HG03342 (cell line): ENCODE measurements around the gene P4HTM.
"Not testable (repeated sequence)": the region's sequence is repeated elsewhere in the genome, so short reads cannot be mapped to it uniquely, and the experiment has no call there.

Experiments
- ATAC-seq: cut with Tn5 transposase; IDR thresholded peaks from one replicate; pipeline ENCODE4 v1.9.1; 2021; ENCODE audit warnings: mild to moderate bottlenecking, moderate library complexity; ENCODE audit not compliant: unreplicated experiment

The P4HTM gene

DNA sequence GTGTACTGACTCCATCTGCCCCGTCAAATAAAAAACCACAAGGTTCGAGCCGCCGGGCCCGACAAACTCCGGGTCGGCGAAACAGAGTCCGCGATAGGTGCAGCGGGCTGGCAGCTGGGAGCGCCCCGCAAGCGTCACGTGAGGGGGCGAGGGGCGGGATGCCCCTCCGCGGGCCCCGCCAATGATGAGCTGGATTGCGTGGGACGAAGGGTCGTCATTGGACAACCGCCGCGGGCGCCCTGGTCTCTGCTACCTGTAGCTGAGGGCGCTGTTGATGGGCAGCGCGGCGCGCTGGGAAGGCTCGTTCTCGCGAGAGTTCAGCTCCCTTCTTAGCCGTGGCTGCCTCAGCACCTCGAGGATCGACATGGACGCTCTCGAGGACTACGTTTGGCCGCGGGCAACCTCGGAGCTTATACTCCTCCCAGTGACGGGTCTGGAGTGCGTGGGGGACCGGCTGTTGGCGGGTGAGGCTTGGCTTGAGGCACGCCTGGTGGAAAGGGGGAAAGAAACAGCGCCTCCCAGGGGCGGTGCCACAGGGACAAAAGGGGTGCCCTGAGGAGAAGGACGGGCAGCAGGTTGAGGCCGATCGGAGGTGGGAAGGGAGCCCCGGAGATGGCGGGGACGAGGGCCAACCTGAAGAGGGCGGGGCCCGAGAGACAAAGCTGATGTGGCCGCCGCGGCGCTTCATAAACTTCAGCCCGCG is 17.2 kb downstream of the P4HTM start, which contains the start of gene WDR6:
Gene WDR6, plus strand, starts transcription at position 324 of the 703 bp plus-strand sequence. Its CDS starts 41 bp downstream, at position 365.
- ATAC-seq: peak; percentile 84

DNA sequence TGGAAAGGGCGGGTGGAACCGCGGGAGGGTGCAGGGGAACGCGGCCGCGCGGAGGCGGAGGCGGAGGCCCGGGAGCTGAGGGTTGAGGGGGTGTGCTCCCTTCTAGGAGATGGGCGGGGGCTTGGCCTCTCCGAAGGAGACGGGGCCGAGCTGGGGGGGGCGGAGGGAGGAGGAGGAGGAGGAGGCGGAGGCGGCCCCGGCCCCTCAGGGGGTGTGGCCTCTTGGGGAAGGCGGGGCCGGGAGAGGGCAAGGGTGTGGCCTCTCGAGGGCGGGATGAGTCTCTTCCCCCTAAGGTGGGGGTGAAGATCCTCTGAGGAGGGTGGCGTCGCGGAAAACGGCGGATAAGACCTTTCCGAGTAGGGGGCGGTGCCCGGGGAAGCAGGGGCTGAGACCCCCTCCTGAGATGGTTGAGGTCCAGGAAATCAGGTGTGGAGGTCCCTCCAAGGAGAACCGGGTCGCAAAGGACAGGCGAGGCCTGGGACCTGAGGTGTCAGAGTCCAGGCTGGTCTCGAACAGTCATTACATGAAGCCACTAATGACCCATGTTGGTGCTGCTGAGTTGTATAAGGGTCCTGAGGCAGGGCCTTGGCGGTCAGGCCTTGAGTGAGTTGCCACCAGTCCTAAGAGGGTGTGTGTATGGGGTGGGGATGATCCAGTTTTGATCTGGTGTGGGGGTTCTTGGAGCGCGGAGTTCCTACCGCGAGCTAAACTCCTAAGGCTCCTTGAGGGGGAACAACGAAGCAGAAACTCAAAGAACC is 17.9 kb downstream of the P4HTM start:
- peak; percentile 33 for ATAC-seq

DNA sequence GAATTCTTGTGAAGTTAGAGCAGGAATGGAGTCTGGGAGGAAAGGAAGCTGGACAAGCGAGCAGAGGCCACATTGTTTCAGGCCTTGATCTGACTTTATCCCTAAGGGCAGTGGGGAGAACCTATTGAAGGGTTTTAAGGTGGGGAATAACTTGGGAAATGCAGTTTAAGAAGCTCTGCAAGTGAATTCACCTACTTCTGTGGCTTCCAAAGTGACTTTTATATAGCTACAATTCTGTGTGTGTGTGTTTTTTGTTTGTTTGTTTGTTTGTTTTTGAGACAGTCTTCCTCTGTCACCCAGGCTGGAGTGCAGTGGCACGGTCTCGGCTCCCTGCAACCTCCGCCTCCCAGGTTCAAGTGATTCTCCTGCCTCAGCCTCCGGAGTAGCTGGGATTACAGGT is 18.6 kb downstream of the P4HTM start:
- ATAC-seq: not testable (repeated sequence)

DNA sequence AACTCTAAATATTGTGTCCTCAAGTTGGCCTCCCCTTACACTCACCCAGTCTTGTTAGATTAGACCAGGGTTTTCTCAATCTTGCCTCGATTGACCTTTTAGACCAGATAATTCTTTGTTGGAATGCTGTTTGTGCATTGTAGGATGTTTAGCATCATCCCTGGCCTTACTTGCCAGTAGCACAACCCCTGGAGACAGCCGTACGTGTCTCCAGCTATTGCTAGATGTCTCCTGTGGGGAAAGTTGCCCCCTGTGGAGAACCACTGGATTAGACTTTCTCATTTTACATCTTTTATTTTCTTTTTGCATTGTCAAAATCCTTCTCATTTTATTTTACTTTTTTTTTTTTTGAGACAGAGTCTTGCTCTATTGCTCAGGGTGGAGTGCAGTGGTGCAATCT is 19.4 kb downstream of the P4HTM start:
- ATAC-seq: no peak

DNA sequence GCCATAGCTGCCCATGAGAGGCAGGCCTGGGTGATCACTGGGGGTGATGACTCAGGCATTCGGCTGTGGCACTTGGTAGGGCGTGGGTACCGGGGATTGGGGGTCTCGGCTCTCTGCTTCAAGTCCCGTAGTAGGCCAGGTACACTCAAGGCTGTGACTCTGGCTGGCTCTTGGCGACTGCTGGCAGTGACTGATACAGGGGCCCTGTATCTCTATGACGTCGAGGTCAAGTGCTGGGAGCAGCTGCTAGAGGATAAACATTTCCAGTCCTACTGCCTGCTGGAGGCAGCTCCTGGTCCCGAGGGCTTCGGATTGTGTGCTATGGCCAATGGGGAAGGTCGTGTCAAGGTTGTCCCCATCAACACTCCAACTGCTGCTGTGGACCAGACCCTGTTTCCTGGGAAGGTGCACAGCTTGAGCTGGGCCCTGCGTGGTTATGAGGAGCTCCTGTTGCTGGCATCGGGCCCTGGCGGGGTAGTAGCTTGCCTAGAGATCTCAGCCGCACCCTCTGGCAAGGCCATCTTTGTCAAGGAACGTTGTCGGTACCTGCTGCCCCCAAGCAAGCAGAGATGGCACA is 22.5 kb downstream of the P4HTM start:
- ATAC-seq: no peak

DNA sequence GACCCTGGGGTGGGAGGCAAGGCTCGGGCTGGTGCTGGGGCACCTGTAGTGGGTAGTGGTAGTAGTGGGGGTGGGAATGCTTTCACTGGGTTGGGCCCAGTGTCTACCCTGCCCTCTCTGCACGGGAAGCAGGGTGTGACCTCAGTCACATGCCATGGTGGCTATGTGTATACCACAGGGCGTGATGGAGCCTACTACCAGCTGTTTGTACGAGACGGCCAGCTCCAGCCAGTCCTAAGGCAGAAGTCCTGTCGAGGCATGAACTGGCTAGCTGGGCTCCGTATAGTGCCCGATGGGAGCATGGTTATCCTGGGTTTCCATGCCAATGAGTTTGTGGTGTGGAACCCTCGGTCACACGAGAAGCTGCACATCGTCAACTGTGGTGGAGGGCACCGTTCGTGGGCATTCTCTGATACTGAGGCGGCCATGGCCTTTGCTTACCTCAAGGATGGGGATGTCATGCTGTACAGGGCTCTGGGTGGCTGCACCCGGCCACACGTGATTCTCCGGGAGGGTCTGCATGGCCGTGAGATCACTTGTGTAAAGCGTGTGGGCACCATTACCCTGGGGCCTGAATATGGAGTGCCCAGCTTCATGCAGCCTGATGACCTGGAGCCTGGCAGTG is 23.2 kb downstream of the P4HTM start:
- no peak for ATAC-seq

DNA sequence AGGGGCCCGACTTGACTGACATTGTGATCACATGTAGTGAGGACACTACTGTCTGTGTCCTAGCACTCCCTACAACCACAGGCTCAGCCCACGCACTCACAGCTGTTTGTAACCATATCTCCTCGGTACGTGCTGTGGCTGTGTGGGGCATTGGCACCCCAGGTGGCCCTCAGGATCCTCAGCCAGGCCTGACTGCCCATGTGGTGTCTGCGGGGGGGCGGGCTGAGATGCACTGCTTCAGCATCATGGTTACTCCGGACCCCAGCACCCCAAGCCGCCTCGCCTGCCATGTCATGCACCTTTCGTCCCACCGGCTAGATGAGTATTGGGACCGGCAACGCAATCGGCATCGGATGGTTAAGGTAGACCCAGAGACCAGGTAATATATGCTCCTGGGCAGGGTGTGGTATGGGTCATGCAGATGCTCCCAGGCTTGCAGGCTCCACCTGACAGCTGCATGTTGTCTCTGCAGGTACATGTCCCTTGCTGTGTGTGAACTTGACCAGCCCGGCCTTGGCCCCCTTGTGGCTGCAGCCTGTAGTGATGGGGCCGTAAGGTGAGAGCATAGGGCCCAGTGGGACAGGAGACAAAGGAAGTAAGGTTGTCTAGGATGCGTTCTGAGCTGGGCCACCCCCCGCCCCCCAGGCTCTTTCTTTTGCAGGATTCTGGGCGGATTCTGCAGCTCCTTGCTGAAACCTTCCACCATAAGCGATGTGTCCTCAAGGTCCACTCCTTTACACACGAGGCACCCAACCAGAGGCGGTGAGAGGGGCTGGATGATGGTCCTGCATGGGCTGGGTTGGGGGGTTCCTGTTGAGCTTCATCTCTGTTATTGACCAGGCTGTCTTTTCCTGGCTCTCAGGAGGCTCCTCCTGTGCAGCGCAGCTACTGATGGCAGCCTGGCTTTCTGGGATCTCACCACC is 24.0 kb downstream of the P4HTM start:
- no peak for ATAC-seq

DNA sequence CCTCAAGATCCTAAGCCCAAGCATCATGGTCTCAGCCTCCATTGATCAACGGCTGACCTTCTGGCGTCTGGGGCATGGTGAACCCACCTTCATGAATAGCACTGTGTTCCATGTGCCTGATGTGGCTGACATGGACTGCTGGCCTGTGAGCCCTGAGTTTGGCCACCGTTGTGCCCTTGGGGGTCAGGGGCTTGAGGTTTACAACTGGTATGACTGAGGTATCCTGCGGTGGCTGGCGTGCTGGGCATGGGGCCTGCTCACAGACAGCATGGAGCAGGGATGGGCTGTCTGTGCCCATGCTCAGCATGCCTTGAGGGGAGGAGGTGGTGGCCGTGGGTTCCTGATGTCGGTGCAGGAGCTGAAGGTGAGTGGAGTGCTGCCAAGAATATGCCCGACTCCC is 25.0 kb downstream of the P4HTM start:
- ATAC-seq: no peak

DNA sequence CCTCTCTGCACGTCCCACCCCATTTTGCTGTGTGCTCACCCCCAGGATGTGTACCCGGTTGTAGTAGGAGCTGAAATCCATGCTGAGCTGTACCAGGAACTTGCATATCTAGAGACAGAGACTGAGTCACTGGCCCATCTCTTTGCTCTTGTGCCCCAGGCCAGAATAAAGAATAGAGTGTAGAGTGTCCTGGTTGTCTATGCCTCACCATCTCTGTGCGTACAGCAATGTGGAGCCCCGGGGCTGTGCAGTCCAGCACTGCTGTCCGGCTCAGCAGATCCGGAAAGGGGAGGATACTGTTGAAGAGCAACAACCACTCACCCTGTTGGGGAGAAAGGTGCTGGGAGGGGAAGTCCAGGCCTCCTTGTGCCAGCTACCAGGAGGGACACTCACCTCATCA is 25.7 kb downstream of the P4HTM start:
- ATAC-seq: no peak

DNA sequence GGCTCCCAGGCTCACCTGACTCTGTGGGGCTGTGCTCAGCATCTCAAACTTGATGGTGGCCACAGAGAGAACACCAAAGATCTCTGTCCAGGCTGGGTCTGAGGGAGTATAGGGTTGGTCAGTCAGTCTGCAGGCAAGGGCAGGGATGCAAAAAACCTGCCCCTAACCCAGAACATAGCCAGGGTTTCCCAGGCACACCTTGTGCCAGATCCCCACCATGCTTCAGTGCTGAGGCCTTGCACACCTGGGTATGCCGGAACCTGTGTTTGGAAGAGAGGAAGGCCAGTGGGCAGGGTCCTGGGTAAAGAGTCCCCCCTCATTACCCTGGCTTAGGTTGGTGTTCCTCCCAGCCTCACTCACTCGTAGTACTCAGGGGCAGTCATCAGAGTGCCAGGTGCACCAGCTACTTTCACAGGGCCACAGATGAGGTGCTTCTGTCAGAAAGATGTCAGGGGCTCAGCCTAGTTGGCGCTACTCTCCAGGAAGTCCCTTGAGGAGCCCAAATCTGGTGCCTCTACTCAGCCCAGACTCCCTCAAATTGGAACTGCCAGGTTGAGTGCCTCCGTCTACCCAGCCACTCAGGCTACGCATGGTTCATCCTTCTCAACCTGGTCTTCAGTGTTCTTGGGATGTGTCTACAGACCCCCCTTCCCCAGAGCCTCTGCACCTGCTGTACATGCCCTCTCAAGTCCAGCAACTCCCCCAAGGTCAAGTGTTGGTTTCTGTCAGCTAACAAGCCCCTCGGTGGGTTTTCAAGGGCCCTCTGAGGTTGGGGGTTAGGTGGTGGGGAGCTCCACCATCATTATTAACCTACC is 26.6 kb downstream of the P4HTM start:
- no peak for ATAC-seq

DNA sequence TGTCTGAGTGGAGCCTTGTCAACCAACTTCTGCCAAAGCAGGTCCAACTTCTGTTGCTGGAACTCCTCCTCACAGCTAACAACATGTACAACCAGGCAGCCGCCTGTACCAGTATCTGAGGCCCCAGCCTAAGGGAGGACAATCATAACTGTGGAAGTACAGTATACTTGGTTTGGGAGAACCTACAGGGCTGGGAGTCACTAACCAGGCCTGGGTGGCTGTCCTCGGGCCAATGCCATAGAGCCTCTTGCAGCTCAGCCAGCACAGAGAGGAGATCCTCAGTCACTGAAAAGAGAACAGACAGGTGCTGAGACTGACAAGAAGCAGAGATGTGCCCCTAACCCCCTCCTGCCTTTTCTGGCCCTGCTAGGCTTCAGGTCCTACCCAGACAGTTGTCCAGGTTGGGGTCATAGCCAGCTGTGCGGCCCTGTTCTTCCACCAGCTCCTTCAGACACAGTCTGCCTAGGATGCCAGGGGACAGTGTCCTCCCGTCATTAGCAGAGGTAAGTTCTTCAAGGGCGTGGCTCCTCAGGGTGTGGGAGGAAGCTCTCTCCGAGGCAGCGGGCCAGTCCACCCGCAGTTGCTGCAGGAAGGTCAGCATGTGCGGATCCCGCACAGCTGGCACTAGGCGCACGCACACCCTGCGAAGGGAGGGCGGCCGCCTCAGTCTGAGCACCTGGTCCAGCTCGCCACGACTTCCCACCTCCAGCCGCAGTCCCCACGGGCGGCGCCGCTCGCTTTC is 27.4 kb downstream of the P4HTM start:
- no peak for ATAC-seq

DNA sequence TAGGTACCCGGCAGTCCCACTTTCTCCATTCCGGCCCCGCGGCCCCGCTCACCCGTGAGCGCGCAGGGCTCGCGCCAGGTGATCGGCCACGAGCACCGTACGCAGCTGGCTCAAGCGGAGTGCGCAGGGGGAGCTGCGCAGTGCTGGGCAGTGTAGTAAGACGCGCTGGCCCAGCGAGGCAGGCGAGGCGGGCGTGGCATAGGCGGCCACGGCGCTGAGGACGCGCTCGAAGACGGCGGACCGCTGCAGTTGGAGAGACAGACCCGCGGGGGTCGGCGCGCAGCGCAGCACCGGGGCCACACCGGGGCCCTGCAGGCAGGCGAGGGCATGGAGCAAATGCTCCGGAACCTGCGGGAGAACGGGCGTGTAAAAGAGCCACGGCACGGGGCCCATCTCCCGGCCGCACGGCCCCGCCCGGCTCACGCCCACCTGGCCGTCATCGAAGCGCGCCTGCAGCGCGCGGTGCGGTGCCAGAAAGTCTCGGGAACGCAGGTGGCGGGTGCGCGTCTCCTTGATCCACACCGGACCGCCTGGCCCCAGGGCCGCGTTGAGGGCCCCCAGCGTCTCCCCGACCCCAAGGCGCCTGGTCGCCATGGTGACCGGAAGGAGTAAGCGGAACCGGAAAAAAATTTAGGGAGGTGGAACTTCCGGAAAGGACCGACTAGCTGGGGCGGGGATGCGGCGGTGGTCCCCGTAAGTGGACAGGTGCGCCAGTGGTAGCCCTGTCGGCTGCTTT is 28.1 kb downstream of the P4HTM start, which contains the start of gene DALRD3:
Gene DALRD3, minus strand, starts transcription at position 610 of the 736 bp plus-strand sequence. Its CDS starts 16 bp downstream, at position 594.
- ATAC-seq: no peak

DNA sequence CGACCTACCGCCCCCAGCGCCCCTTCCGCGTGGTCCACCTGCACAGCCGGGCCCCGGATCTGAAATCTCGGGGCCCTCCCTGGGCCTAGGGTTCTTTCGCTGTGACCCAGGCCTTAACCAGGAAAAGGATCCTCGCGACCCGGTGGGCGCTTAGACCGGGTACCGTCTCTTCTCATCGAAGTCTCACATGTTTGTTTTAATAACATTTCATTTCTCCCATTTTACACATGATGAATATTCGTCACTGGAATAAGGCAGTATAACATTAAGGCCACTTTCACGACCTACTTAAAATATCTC is 28.6 kb downstream of the P4HTM start:
- no peak for ATAC-seq

DNA sequence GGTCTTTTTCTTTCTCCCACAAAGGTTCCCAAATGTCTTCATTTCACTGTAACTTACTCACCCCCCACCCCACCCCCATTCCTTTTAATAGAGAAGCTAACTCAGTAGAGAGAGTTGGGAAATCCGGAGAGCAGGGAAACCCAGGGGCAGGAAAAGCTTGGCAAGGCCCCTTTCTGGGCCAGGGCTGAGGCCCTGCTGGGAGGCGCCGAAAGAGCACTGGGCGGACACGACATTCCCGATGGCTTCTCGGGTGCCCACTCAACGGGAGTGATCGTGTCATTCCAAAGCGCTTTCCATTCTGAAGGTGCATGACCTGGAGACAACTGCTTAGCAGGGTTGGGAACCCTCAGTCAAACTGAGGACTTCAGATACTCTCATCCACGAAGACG is 29.9 kb downstream of the P4HTM start:
- ATAC-seq: no peak

DNA sequence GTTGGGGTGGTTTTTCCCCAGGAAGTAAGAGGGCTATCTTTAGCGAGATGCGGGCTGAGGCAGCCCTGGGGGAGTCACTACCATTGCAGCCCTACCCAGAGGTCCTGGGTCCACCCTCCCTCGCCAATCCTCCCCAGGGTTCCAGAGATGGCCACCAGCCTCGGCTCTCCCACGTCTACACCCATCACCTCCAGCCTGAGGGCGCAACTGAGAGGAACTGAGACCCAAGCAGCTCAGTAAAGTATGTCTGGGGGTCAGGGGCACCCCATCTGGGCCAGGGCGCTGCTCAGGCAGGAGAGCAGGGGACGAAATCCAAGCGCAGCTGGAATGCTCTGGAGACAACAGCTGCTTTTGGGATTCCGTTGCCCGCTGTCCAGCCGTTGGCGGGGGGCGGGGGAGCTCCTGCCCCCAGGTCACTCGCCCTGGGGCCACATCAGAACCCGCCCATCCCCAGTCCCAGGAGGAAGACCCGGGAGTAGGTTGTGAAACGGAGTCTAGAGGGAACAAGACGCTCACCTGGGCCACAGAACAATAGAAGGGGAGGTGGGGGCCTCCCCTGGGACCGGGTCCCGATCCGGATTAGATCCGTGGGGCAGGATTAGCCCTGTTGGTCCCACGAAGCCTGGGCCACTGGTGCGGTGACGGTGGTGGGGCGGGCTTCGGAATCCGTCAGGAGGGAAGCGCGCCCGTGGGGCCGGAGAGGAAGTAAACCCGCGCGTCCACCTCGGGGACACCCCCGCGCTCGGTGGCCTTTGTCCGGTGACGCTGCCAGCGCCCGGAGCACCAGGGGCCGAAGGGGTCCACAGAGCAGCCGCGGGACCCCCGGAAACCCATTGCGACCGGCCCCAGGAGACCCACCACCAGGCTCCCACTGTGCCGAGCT is 30.5 kb downstream of the P4HTM start:
- no peak for ATAC-seq

DNA sequence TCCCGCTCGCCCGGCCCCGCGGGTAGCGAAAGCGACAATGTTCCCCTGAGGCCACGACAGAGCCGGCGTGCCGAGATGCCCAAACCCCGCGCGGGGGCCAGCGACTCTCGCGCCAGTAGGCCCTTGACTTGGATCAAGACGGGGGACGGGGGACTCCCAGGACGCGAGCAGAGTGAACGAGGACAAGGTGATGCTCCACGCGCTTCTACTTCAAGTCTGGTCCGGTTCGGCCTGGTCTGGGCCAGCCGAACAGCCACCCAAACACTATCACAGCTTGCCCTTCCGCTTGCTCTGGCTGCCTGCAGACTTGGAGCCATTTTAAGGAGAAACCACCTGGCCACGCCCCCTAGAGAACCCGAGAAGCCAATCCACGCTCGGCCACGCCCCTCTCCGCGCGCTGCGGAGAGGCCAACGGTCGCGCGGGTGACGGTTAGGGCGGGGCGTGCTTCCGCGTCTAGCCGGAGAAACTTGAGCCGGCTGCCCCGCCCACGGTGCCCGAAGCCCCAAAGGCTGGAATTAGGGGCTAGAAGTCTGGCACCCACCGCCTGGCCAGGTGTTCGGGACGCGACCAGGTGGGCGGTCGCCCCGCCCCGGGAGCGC is 31.3 kb downstream of the P4HTM start:
- ATAC-seq: peak; percentile 47
